Ishikawa (cell line): ENCODE results near the gene ACVR1.

Source experiments
- CEBPB ChIP-seq: IDR thresholded peaks from 2 replicates; pipeline ENCODE4 v1.6.1; 2012
- CREB1 ChIP-seq: IDR thresholded peaks from 2 replicates; pipeline ENCODE4 v1.6.1; 2012; ENCODE audit warnings: low read depth
- EGR1 ChIP-seq: IDR thresholded peaks from 2 replicates; pipeline ENCODE4 v1.6.1; 2012
- EP300 ChIP-seq: IDR thresholded peaks from 2 replicates; pipeline ENCODE4 v1.6.1; 2012; ENCODE audit warnings: borderline replicate concordance
- FOXM1 ChIP-seq: IDR thresholded peaks from 2 replicates; pipeline ENCODE4 v1.6.1; 2012; ENCODE audit warnings: low read depth, borderline replicate concordance
- NFIC ChIP-seq: IDR thresholded peaks from 2 replicates; pipeline ENCODE4 v1.6.1; 2012
- RAD21 ChIP-seq: IDR thresholded peaks from 2 replicates; pipeline ENCODE4 v1.6.1; 2012; ENCODE audit warnings: low read depth
- REST ChIP-seq: IDR thresholded peaks from 2 replicates; pipeline ENCODE4 v1.6.1; 2012; ENCODE audit warnings: low read depth, mild to moderate bottlenecking
- TAF1 ChIP-seq: IDR thresholded peaks from 2 replicates; pipeline ENCODE4 v1.6.1; 2012; ENCODE audit warnings: low read depth, mild to moderate bottlenecking
- TCF12 ChIP-seq: IDR thresholded peaks from 2 replicates; pipeline ENCODE4 v1.6.1; 2012; ENCODE audit warnings: low read depth
- TEAD4 ChIP-seq: IDR thresholded peaks from 2 replicates; pipeline ENCODE4 v1.6.1; 2012
- YY1 ChIP-seq: IDR thresholded peaks from 2 replicates; pipeline ENCODE4 v1.6.1; 2012; ENCODE audit warnings: low read depth
- ZBTB7A ChIP-seq: IDR thresholded peaks from 2 replicates; pipeline ENCODE4 v1.6.1; 2012; ENCODE audit warnings: low read depth
- TF ChIP-seq, protein P1 (sequence below): IDR thresholded peaks from 2 replicates; pipeline ENCODE4 v1.6.1; 2012
- TF ChIP-seq, protein P2 (sequence below): IDR thresholded peaks from 2 replicates; pipeline ENCODE4 v1.6.1; 2012

The ACVR1 gene

GRCh38 chr2:157922815-157923214 lies 46.7 kb upstream of the ACVR1 start:
- TF ChIP-seq, protein P1, sequence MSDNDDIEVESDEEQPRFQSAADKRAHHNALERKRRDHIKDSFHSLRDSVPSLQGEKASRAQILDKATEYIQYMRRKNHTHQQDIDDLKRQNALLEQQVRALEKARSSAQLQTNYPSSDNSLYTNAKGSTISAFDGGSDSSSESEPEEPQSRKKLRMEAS: no peak
- TF ChIP-seq YY1 (no peak), CREB1 (no peak), CEBPB (no peak), FOXM1 (no peak)

DNA sequence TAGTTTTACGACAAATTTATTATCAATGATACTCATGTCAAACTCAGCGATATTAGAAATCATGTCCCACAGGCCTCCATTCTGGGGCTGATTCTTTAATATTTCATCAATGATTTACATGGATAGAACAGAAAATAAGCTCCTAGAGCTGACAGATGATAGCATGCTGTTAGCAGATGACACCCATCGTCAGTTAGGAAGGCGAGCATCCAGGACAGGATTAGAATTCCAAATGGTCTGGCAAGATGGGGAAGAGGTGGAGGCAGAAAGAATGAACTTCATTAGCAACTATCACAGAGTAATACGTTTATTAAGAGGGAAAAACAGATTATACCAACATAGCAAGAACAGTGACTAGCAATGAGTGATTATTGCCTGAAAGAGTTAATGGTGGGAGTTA lies 46.2 kb upstream of the ACVR1 start:
- TF ChIP-seq EGR1: no peak
- TF ChIP-seq CREB1: no peak
- TF ChIP-seq, protein P1: no peak
- no peak for TF ChIP-seq RAD21
- no peak for TF ChIP-seq TEAD4
- TF ChIP-seq FOXM1: no peak
- no peak for TF ChIP-seq NFIC
- no peak for TF ChIP-seq TAF1
- TF ChIP-seq REST: no peak

GRCh38 chr2:157920736-157921135 lies 44.6 kb upstream of the ACVR1 start:
- TF ChIP-seq, protein P2, sequence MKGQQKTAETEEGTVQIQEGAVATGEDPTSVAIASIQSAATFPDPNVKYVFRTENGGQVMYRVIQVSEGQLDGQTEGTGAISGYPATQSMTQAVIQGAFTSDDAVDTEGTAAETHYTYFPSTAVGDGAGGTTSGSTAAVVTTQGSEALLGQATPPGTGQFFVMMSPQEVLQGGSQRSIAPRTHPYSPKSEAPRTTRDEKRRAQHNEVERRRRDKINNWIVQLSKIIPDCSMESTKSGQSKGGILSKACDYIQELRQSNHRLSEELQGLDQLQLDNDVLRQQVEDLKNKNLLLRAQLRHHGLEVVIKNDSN: no peak
- TF ChIP-seq CEBPB: no peak
- no peak for TF ChIP-seq CREB1
- TF ChIP-seq REST: no peak
- no peak for TF ChIP-seq ZBTB7A
- TF ChIP-seq NFIC: no peak
- no peak for TF ChIP-seq EGR1
- TF ChIP-seq TEAD4: no peak
- no peak for TF ChIP-seq TAF1
- TF ChIP-seq, protein P1: no peak
- no peak for TF ChIP-seq RAD21
- no peak for TF ChIP-seq EP300
- TF ChIP-seq FOXM1: no peak
- TF ChIP-seq YY1: no peak
- TF ChIP-seq TCF12: no peak

DNA sequence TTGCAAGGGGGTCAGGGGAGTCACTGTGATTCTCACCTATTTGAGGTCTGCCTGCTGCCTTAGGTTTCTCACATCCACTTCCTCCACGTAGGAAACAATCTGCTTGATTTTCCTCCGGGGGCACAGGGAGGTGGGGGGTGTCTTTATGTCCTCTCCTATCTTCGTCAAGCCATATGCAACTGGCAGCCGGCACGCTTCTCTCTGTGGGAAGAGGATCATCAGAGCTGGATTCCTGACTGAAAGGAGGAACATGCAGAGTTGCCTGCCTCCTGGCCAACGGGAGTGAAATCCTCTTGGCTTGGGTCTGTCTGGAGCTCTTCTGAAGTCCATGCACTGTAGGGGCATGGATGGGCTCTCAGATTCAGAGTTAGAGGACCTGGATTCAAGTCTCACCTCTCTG lies 43.1 kb upstream of the ACVR1 start:
- no peak for TF ChIP-seq ZBTB7A
- no peak for TF ChIP-seq TEAD4
- TF ChIP-seq EGR1: no peak
- TF ChIP-seq, protein P2: no peak
- TF ChIP-seq, protein P1: no peak
- no peak for TF ChIP-seq FOXM1
- no peak for TF ChIP-seq CREB1
- TF ChIP-seq TAF1: no peak
- TF ChIP-seq RAD21: no peak
- no peak for TF ChIP-seq CEBPB
- TF ChIP-seq REST: no peak
- no peak for TF ChIP-seq TCF12
- TF ChIP-seq EP300: no peak
- TF ChIP-seq NFIC: no peak
- TF ChIP-seq YY1: no peak

GRCh38 chr2:157918319-157918718 lies 42.2 kb upstream of the ACVR1 start:
- TF ChIP-seq EP300 (no peak), RAD21 (no peak), FOXM1 (no peak), NFIC (no peak), YY1 (no peak), TEAD4 (no peak)
- TF ChIP-seq, protein P1: no peak
